Neutrophil (primary cell): ENCODE data around the gene RABGAP1.

Source experiments
- H3K27ac ChIP-seq: fragments of 200-600 bp; sonication (generic); 2 replicates; pipeline ENCODE4 v1.5.1; 2016; ENCODE audit warnings: mild to moderate bottlenecking, moderate library complexity
- H3K27me3 ChIP-seq: fragments of 200-600 bp; sonication (generic); 2 replicates; pipeline ENCODE4 v1.6.0; 2016; ENCODE audit warnings: mild to moderate bottlenecking
- H3K36me3 ChIP-seq: fragments of 200-600 bp; sonication (generic); 2 replicates; pipeline ENCODE4 v1.5.1; 2017
- H3K4me1 ChIP-seq, 2 experiments: fragments of 200-600 bp in 1 of 2; sonication (generic) in 1 of 2; 1 replicate in 1 of 2; 2 replicates in 1 of 2; pipeline versions ENCODE4 v1.5.1 to v1.6.1; 2013 to 2016; ENCODE audit warnings: low read depth in 1 of 2, low read length in 1 of 2, mild to moderate bottlenecking in 1 of 2, moderate library complexity in 1 of 2; ENCODE audit not compliant: control insufficient read depth in 1 of 2, insufficient read depth in 1 of 2
- H3K4me3 ChIP-seq, 2 experiments: fragments of 200-600 bp in 1 of 2; sonication (generic) in 1 of 2; 1 replicate in 1 of 2; 2 replicates in 1 of 2; pipeline ENCODE4 v1.5.1; 2013 to 2016; ENCODE audit warnings: low read depth in 1 of 2, low read length in 1 of 2, mild to moderate bottlenecking in 1 of 2, moderate library complexity in 1 of 2
- H3K9me3 ChIP-seq: fragments of 200-600 bp; sonication (generic); 2 replicates; pipeline ENCODE4 v1.5.1; 2016
- TF ChIP-seq, protein P1 (sequence below): fragments of 200-600 bp; sonication (generic); IDR thresholded peaks from 2 replicates; pipeline ENCODE4 v1.5.1; 2016; ENCODE audit warnings: antibody characterized with exemption

RABGAP1 gene

DNA sequence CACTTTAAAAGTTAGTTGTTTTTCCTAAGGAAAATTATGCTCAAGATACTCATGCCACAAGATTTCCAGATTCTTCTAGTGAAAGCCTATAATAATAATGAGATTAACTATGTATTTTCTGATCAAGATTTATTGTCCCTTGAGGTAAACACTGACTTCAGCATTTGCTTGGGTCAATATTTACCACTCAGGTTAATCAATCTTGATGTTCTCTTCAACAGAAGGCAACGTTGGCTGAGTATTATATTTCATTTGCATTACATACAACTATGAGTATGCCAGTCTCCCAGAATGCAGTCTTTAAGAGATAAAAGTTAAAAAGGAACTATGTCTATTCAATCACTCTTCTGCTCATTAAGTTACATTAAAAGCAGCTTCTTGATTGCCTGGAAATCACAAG lies 208.2 kb downstream of the RABGAP1 start:
- TF ChIP-seq, protein P1, sequence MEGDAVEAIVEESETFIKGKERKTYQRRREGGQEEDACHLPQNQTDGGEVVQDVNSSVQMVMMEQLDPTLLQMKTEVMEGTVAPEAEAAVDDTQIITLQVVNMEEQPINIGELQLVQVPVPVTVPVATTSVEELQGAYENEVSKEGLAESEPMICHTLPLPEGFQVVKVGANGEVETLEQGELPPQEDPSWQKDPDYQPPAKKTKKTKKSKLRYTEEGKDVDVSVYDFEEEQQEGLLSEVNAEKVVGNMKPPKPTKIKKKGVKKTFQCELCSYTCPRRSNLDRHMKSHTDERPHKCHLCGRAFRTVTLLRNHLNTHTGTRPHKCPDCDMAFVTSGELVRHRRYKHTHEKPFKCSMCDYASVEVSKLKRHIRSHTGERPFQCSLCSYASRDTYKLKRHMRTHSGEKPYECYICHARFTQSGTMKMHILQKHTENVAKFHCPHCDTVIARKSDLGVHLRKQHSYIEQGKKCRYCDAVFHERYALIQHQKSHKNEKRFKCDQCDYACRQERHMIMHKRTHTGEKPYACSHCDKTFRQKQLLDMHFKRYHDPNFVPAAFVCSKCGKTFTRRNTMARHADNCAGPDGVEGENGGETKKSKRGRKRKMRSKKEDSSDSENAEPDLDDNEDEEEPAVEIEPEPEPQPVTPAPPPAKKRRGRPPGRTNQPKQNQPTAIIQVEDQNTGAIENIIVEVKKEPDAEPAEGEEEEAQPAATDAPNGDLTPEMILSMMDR, result no peak
- H3K9me3 ChIP-seq, result no peaks in the 10 kb centered on the region
- H3K4me3 ChIP-seq, result no peak overlapping the region
- no peak overlapping the region for H3K27ac ChIP-seq
- no peaks in the 10 kb centered on the region for H3K27me3 ChIP-seq
- no peaks in the 10 kb centered on the region for H3K36me3 ChIP-seq
- no peaks in the 10 kb centered on the region for H3K4me1 ChIP-seq

- Histone ChIP-seq H3K36me3 (no peaks in the 10 kb centered on the region), H3K4me1 (no peaks in the 10 kb centered on the region), H3K27ac (no peak overlapping the region), H3K4me3 (no peak overlapping the region), H3K9me3 (no peaks in the 10 kb centered on the region), H3K27me3 (no peaks in the 10 kb centered on the region)
- TF ChIP-seq, protein P1, result no peak
These were observed 210.1 kb downstream of the RABGAP1 start for GRCh38 chr9:123150708-123151503.
